Activated naive CD4-positive, alpha-beta T cell treated with Interleukin-2 at 50 U/mL for 16 hours (primary cell): ENCODE results near the gene MT1H.
"Not testable (repeated sequence)": the region's sequence is repeated elsewhere in the genome, so short reads cannot be mapped to it uniquely, and the experiment has no call there.

Source experiments
- DNase-seq: peaks from one replicate; pipeline ENCODE4 v3.0.0-alpha.2; 2020

Gene MT1H

GRCh38 chr16:56684926-56685590 lies 15.4 kb downstream of the MT1H start:
- no peak for DNase-seq

- DNase-seq: no peak
Observed at GRCh38 chr16:56686758-56687157, 17.1 kb downstream of the MT1H start.

- no peak for DNase-seq
Observed at GRCh38 chr16:56688762-56689161, 19.1 kb downstream of the MT1H start.

GRCh38 chr16:56689171-56689570 lies 19.6 kb downstream of the MT1H start:
- no peak for DNase-seq

GRCh38 chr16:56690420-56691122 lies 21.0 kb downstream of the MT1H start:
- DNase-seq: no peak

GRCh38 chr16:56691885-56692284 lies 22.3 kb downstream of the MT1H start:
- DNase-seq: no peak

- no peak for DNase-seq
Observed at GRCh38 chr16:56695246-56695645, 25.6 kb downstream of the MT1H start.

GRCh38 chr16:56697456-56698155 lies 28.0 kb downstream of the MT1H start:
- no peak for DNase-seq

GRCh38 chr16:56700195-56700594 lies 30.6 kb downstream of the MT1H start:
- no peak for DNase-seq

- no peak for DNase-seq
Observed at GRCh38 chr16:56700631-56701030, 31.0 kb downstream of the MT1H start.

GRCh38 chr16:56701534-56701933 lies 31.9 kb downstream of the MT1H start:
- DNase-seq: no peak

- DNase-seq: no peak
Observed at GRCh38 chr16:56702836-56703235, 33.2 kb downstream of the MT1H start.

GRCh38 chr16:56708525-56709442 lies 39.2 kb downstream of the MT1H start:
- DNase-seq: no peak

GRCh38 chr16:56709443-56710040 lies 39.9 kb downstream of the MT1H start:
- DNase-seq: no peak

- no peak for DNase-seq
Observed at GRCh38 chr16:56710181-56710737, 40.6 kb downstream of the MT1H start.

GRCh38 chr16:56711862-56712261 lies 42.2 kb downstream of the MT1H start:
- DNase-seq: no peak

GRCh38 chr16:56713794-56714193 lies 44.2 kb downstream of the MT1H start:
- no peak for DNase-seq

- no peak for DNase-seq
Observed at GRCh38 chr16:56715126-56715525, 45.5 kb downstream of the MT1H start.

- DNase-seq: no peak
Observed at GRCh38 chr16:56716761-56717160, 47.1 kb downstream of the MT1H start.

- DNase-seq: not testable (repeated sequence)
Observed at GRCh38 chr16:56717532-56717931, 47.9 kb downstream of the MT1H start.
